Left renal cortex interstitium (tissue), 4 donors: Measurements from ENCODE around the gene OXSR1. TPM values are rescaled to one million over a fixed set of nuclear protein-coding genes. Genes with fewer than 3 reads are reported as not detected.
"Not testable (repeated sequence)": the region's sequence is repeated elsewhere in the genome, so short reads cannot be mapped to it uniquely, and the experiment has no call there.

Experiments
- DNase-seq, 4 donors: peaks; one replicate each; pipeline ENCODE4 v3.0.0-alpha.2; 2013; ENCODE audit warnings: low read depth in 4 of 4, low spot score in 2 of 4, missing footprints in 1 of 4
- polyA plus RNA-seq, 4 donors: library from polyadenylated mRNA; unstranded; fragments of 120-200 nt; gene quantifications; one replicate each; pipeline ENCODE4 v1.2.1, GENCODE V29; 2013; ENCODE audit not compliant: insufficient read length in 4 of 4

Gene OXSR1
- polyA plus RNA-seq, 4 donors, result 40.0 to 54.8 (median 47.1) TPM

GRCh38 chr3:38297053-38297452 is 131.7 kb downstream of the OXSR1 start:
- DNase-seq, result not testable (repeated sequence)

DNA sequence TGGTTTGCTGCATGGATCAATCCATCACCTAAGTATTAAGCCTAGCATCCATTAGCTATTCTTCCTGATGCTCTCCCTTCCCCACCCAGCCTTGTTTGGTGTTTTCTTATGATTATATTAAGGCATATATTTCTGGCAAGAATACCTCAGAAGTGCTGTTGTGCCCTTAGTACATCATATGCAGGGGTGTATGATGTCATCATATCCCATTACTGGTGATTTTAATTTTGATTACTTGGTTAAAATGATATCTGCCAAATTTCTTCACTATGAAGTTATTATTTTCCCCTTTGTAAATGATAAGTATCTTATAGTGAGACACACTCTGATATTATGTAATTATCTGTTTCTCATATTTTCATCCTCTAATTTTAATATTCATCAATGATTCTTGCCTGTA is 132.2 kb downstream of the OXSR1 start:
- no peak for DNase-seq

GRCh38 chr3:38297947-38298711 is 132.8 kb downstream of the OXSR1 start:
- DNase-seq, result no peak

Other genes with a start within 250 kb of the OXSR1 start
- gene VILL, start 174.8 kb upstream of the OXSR1 start, polyA plus RNA-seq, result 10 to 100 TPM; 12.2 to 16.4 (median 13.8) TPM
- gene PLCD1, start 135.9 kb upstream of the OXSR1 start, polyA plus RNA-seq, result 10 to 100 TPM; 21.8 to 25.0 (median 22.4) TPM
- 1 to 10 TPM in 2 of 4 donors, under 1 TPM in 2; 0.45 to 1.4 (median 1.0) TPM for gene DLEC1, start 126.3 kb upstream of the OXSR1 start, polyA plus RNA-seq
- gene ACAA1, start 28.4 kb upstream of the OXSR1 start, polyA plus RNA-seq, result 100 to 1,000 TPM; 116 to 150 (median 144) TPM
- gene MYD88, start 26.9 kb upstream of the OXSR1 start, polyA plus RNA-seq, result 10 to 100 TPM; 24.7 to 28.1 (median 25.1) TPM
- 1 to 10 TPM; 1.5 to 5.0 (median 3.4) TPM for gene SLC22A13, start 100.3 kb downstream of the OXSR1 start, polyA plus RNA-seq
- under 1 TPM; 0.21 to 0.99 (median 0.64) TPM for gene SLC22A14, start 116.8 kb downstream of the OXSR1 start, polyA plus RNA-seq
- 10 to 100 TPM in 2 of 4 donors, 1 to 10 TPM in 2; 7.2 to 14.4 (median 11.3) TPM for gene XYLB, start 181.2 kb downstream of the OXSR1 start, polyA plus RNA-seq